Upper lobe of left lung (tissue), 6 donors: ENCODE data around the gene STOML1. TPM values are rescaled to one million over a fixed set of nuclear protein-coding genes. Genes with fewer than 3 reads are reported as not detected.
A peak's percentile ranks its signal among the peaks of the same experiment; 100 is the strongest.

Experiments
- ATAC-seq, 2 donors: fragments of 200-7000 bp; cut with Tn5 transposase; one replicate each; pipeline ENCODE4 v1.9.1; 2022; ENCODE audit warnings: mild to moderate bottlenecking in 2 of 2, moderate library complexity in 2 of 2; ENCODE audit not compliant: low FRiP score in 2 of 2
- DNase-seq, 2 donors: peaks; one replicate each; pipeline ENCODE4 v3.0.0-alpha.2; 2019 to 2020
- H3K27ac ChIP-seq, 4 donors: fragments of 200-600 bp; sonication (generic); one replicate each; pipeline ENCODE4 v1.5.1; 2016 to 2019
- H3K27me3 ChIP-seq, 4 donors: fragments of 200-600 bp; sonication (generic); one replicate each; pipeline ENCODE4 v1.5.1; 2017 to 2019
- H3K36me3 ChIP-seq, 4 donors: fragments of 200-600 bp; sonication (generic); one replicate each; pipeline ENCODE4 v1.5.1; 2016 to 2019
- H3K4me1 ChIP-seq, 4 donors: fragments of 200-600 bp; sonication (generic); one replicate each; pipeline ENCODE4 v1.5.1; 2018 to 2019
- H3K4me3 ChIP-seq, 4 donors: fragments of 200-600 bp; sonication (generic); one replicate each; pipeline ENCODE4 v1.5.1; 2017 to 2019; ENCODE audit warnings: mild to moderate bottlenecking in 2 of 4, moderate library complexity in 1 of 4
- H3K9me3 ChIP-seq, 4 donors: fragments of 200-600 bp; sonication (generic); one replicate each; pipeline ENCODE4 v1.5.1; 2018 to 2019
- CTCF ChIP-seq, 6 experiments: fragments of 450-650 bp in 4 of 6; fragments of 200-600 bp in 2 of 6; sonication (generic) in 2 of 6; IDR thresholded peaks; one replicate each; pipeline ENCODE4 v1.5.1; 2016 to 2019; ENCODE audit warnings: antibody characterized with exemption in 6 of 6
- EP300 ChIP-seq, 4 donors: sonication (generic); formaldehyde crosslinking; IDR thresholded peaks; one replicate each; pipeline ENCODE4 v1.5.1; 2017; ENCODE audit warnings: antibody characterized with exemption in 4 of 4, control low read depth in 2 of 4
- POLR2A ChIP-seq, 4 donors: fragments of 450-650 bp; IDR thresholded peaks; one replicate each; pipeline ENCODE4 v1.5.1; 2016 to 2017; ENCODE audit warnings: antibody characterized with exemption in 4 of 4, mild to moderate bottlenecking in 2 of 4
- POLR2AphosphoS5 ChIP-seq, 2 donors: sonication (generic); formaldehyde crosslinking; IDR thresholded peaks; one replicate each; pipeline ENCODE4 v1.5.1; 2017; ENCODE audit warnings: antibody characterized with exemption in 2 of 2
- WGBS, 2 donors: methylation state at CpG; one replicate each; pipeline ENCODE4 v1.1.5; 2017 to 2018; 5-methylcytosine and 5-hydroxymethylcytosine counted together
- total RNA-seq, 6 donors: library from RNA; depleted of rRNA in 4 of 6; stranded (reverse); fragments of >200 nt in 4 of 6; gene quantifications; one replicate each; pipeline versions ENCODE4 v1.1.0 to v1.2.1, GENCODE V29; 2016 to 2021
- donor health status: DM: no; HTN: no; CAD: no; lungs with moderate emphysema.
- donor health status: DM: no; HTN: yes; CAD: no; lungs with severe emphysema.

Gene STOML1
- total RNA-seq, 6 donors from 2014 or later, result 12.2 to 23.3 (median 18.3) TPM

- ATAC-seq (no peak), DNase-seq (no peak)
- peaks cover 11 to 78% (median 46%) of the 10 kb centered on the region in 4 donors for H3K36me3 ChIP-seq
- TF ChIP-seq CTCF (IDR thresholded peaks at IDR 0.05) (no peak), POLR2A (IDR thresholded peaks at IDR 0.05) (no peak), POLR2AphosphoS5 (IDR thresholded peaks at IDR 0.05) (no peak), EP300 (IDR thresholded peaks at IDR 0.05) (no peak)
- peak overlapping the region in 3 of 4 donors; percentile 55 to 79 (median 59) for H3K27ac ChIP-seq
- H3K4me1 ChIP-seq, result peaks cover 25 to 32% (median 29%) of the 10 kb centered on the region in 4 donors
- no peak overlapping the region for H3K4me3 ChIP-seq
- H3K9me3 ChIP-seq, result no peaks in the 10 kb centered on the region
- WGBS, 2 donors, result 73 to 74% methylated on average over 6 to 7 of the region's 9 CpGs
- H3K27me3 ChIP-seq, result no peaks in the 10 kb centered on the region
These were observed 46.9 kb upstream of the STOML1 start for GRCh38 chr15:74038707-74039655.

- no peak overlapping the region for H3K4me3 ChIP-seq
- H3K27ac ChIP-seq, result peak overlapping the region in 2 of 4 donors; percentile 17 to 44
- peaks cover 15 to 78% (median 53%) of the 10 kb centered on the region in 4 donors for H3K36me3 ChIP-seq
- DNase-seq (no peak), ATAC-seq (no peak)
- TF ChIP-seq CTCF (IDR thresholded peaks at IDR 0.05), result peak in 1 of 6 experiments; percentile 2
- no peak for TF ChIP-seq EP300 (IDR thresholded peaks at IDR 0.05)
- TF ChIP-seq POLR2AphosphoS5 (IDR thresholded peaks at IDR 0.05), result no peak
- no peaks in the 10 kb centered on the region for H3K27me3 ChIP-seq
- no peaks in the 10 kb centered on the region for H3K9me3 ChIP-seq
- 83 to 84% methylated on average over 21 of the region's 21 CpGs for WGBS, 2 donors
- H3K4me1 ChIP-seq, result peaks cover 17 to 36% (median 32%) of the 10 kb centered on the region in 4 donors
These were observed 45.3 kb upstream of the STOML1 start for GRCh38 chr15:74037171-74038117.

GRCh38 chr15:74036271-74037170 is 44.4 kb upstream of the STOML1 start:
- H3K36me3 ChIP-seq, result peaks cover 15 to 75% (median 55%) of the 10 kb centered on the region in 4 donors
- H3K27ac ChIP-seq, result peak overlapping the region in 3 of 4 donors; percentile 17 to 44 (median 19)
- WGBS, 2 donors, result 77 to 80% methylated on average over 21 of the region's 21 CpGs
- no peaks in the 10 kb centered on the region for H3K27me3 ChIP-seq
- no peaks in the 10 kb centered on the region for H3K9me3 ChIP-seq
- no peak overlapping the region for H3K4me3 ChIP-seq
- TF ChIP-seq POLR2A (IDR thresholded peaks at IDR 0.05) (no peak), CTCF (IDR thresholded peaks at IDR 0.05) (peak in 5 of 6 experiments; percentile 21 to 55 (median 34)), EP300 (IDR thresholded peaks at IDR 0.05) (no peak), POLR2AphosphoS5 (IDR thresholded peaks at IDR 0.05) (no peak)
- peak in 1 of 2 donors; percentile 57 for DNase-seq
- ATAC-seq, result peak in 1 of 2 donors; percentile 24
- H3K4me1 ChIP-seq, result peaks cover 17 to 38% (median 33%) of the 10 kb centered on the region in 4 donors
